Left lung (tissue), 10 donors: ENCODE results near the gene HES5. TPM values are rescaled to one million over a fixed set of nuclear protein-coding genes. Genes with fewer than 3 reads are reported as not detected.

Experiments
- ATAC-seq: fragments of 200-7000 bp; cut with Tn5 transposase; one replicate; pipeline ENCODE4 v1.9.1; 2020; ENCODE audit warnings: moderate library complexity
- DNase-seq, 4 donors: peaks; one replicate each; pipeline ENCODE4 v3.0.0-alpha.2; 2013 to 2020
- H3K27ac ChIP-seq, 2 donors: fragments of 200-600 bp; sonication (generic) in 1 of 2; one replicate each; pipeline versions ENCODE4 v1.5.0 to v1.8.0; 2020 to 2021
- H3K27me3 ChIP-seq, 2 donors: fragments of 200-600 bp; sonication (generic) in 1 of 2; one replicate each; pipeline versions ENCODE4 v1.5.0 to v1.8.0; 2020 to 2021
- H3K36me3 ChIP-seq, 2 donors: fragments of 200-600 bp; sonication (generic) in 1 of 2; one replicate each; pipeline versions ENCODE4 v1.5.0 to v1.8.0; 2020 to 2021
- H3K4me1 ChIP-seq, 2 donors: fragments of 200-600 bp; one replicate each; pipeline ENCODE4 v1.8.0; 2021
- H3K4me3 ChIP-seq, 2 donors: fragments of 200-600 bp; sonication (generic) in 1 of 2; one replicate each; pipeline versions ENCODE4 v1.5.0 to v1.8.0; 2020 to 2021; ENCODE audit warnings: mild to moderate bottlenecking in 1 of 2
- H3K9me3 ChIP-seq, 2 donors: fragments of 200-600 bp; sonication (generic) in 1 of 2; one replicate each; pipeline versions ENCODE4 v1.5.0 to v1.8.0; 2020 to 2021
- intact Hi-C, 2 donors: fragments of 100-400 bp; cut with DNase I; formaldehyde crosslinking; loops; one replicate each; pipeline versions ENCODE4 v1.11.2 to v1.14.2; 2022
- polyA plus RNA-seq, 6 donors: library from polyadenylated mRNA; unstranded; fragments of 120-200 nt; gene quantifications; one replicate each; pipeline ENCODE4 v1.2.1, GENCODE V29; 2013; ENCODE audit not compliant: insufficient read length in 6 of 6
- total RNA-seq, 2 donors: library from RNA; stranded (reverse); fragmentation: NEBNext Ultra II Directional; extraction: Animal tissue kit (Norgen Biotek cat#: 25700); gene quantifications; one replicate each; pipeline ENCODE4 v1.2.1, GENCODE V29; 2021
- TF ChIP-seq, protein P1 (sequence below), 2 donors: fragments of 200-600 bp; sonication (generic) in 1 of 2; IDR thresholded peaks; one replicate each; pipeline versions ENCODE4 v1.5.0 to v1.8.0; 2021; ENCODE audit warnings: antibody characterized with exemption in 2 of 2
- donor health status: DM: no; HTN: yes; CAD: no.
- donor health status: DM: no; HTN: no; CAD: no.

HES5 gene
- total and polyA plus RNA-seq, 8 donors: 0.21 to 1.2 (median 0.65) TPM

- Histone ChIP-seq H3K4me1 (no peaks in the 10 kb centered on the region), H3K27ac (no peak overlapping the region), H3K36me3 (peaks cover 0 to 97% of the 10 kb centered on the region in 2 donors), H3K4me3 (no peak overlapping the region), H3K27me3 (no peaks in the 10 kb centered on the region), H3K9me3 (no peaks in the 10 kb centered on the region)
- DNase-seq (no peak), ATAC-seq (no peak)
- intact Hi-C loops: no loop called here
- TF ChIP-seq, protein P1, sequence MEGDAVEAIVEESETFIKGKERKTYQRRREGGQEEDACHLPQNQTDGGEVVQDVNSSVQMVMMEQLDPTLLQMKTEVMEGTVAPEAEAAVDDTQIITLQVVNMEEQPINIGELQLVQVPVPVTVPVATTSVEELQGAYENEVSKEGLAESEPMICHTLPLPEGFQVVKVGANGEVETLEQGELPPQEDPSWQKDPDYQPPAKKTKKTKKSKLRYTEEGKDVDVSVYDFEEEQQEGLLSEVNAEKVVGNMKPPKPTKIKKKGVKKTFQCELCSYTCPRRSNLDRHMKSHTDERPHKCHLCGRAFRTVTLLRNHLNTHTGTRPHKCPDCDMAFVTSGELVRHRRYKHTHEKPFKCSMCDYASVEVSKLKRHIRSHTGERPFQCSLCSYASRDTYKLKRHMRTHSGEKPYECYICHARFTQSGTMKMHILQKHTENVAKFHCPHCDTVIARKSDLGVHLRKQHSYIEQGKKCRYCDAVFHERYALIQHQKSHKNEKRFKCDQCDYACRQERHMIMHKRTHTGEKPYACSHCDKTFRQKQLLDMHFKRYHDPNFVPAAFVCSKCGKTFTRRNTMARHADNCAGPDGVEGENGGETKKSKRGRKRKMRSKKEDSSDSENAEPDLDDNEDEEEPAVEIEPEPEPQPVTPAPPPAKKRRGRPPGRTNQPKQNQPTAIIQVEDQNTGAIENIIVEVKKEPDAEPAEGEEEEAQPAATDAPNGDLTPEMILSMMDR (IDR thresholded peaks at IDR 0.05): no peak
Measured at GRCh38 chr1:2516946-2517345, 13.1 kb downstream of the HES5 start.

DNA sequence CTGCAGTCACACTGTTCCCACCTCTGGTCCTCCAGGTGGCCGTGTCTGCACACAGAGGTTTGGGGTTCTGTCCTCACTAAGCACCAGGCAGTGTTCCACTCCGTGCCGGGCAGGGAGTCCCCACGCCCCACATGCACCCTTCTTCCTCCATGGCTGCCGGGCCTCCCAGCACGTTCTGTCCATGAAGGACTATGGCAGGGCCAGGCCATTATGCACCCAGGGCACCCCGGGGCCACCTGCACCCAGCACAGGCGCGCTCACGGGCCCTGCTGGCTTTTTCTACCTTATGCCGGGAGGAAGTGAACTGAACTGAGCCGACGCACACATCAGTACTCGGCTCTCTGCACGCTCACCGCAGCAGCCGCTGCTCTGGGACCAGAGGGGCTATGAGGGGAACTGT, 13.9 kb downstream of the HES5 start:
- ATAC-seq (no peak), DNase-seq (no peak)
- Histone ChIP-seq H3K4me3 (no peak overlapping the region), H3K36me3 (peaks cover 4 to 99% of the 10 kb centered on the region in 2 donors), H3K9me3 (no peaks in the 10 kb centered on the region), H3K27me3 (no peaks in the 10 kb centered on the region), H3K4me1 (no peaks in the 10 kb centered on the region), H3K27ac (no peak overlapping the region)
- intact Hi-C loops: no loop called here
- TF ChIP-seq, protein P1 (IDR thresholded peaks at IDR 0.05): no peak

GRCh38 chr1:2515763-2516080, 14.3 kb downstream of the HES5 start:
- Histone ChIP-seq H3K36me3 (peaks cover 4 to 99% of the 10 kb centered on the region in 2 donors), H3K9me3 (no peaks in the 10 kb centered on the region), H3K4me3 (no peak overlapping the region), H3K27me3 (no peaks in the 10 kb centered on the region), H3K4me1 (no peaks in the 10 kb centered on the region), H3K27ac (no peak overlapping the region)
- TF ChIP-seq, protein P1 (IDR thresholded peaks at IDR 0.05): no peak
- no peak for DNase-seq
- intact Hi-C loops: no loop called here
- no peak for ATAC-seq

DNA sequence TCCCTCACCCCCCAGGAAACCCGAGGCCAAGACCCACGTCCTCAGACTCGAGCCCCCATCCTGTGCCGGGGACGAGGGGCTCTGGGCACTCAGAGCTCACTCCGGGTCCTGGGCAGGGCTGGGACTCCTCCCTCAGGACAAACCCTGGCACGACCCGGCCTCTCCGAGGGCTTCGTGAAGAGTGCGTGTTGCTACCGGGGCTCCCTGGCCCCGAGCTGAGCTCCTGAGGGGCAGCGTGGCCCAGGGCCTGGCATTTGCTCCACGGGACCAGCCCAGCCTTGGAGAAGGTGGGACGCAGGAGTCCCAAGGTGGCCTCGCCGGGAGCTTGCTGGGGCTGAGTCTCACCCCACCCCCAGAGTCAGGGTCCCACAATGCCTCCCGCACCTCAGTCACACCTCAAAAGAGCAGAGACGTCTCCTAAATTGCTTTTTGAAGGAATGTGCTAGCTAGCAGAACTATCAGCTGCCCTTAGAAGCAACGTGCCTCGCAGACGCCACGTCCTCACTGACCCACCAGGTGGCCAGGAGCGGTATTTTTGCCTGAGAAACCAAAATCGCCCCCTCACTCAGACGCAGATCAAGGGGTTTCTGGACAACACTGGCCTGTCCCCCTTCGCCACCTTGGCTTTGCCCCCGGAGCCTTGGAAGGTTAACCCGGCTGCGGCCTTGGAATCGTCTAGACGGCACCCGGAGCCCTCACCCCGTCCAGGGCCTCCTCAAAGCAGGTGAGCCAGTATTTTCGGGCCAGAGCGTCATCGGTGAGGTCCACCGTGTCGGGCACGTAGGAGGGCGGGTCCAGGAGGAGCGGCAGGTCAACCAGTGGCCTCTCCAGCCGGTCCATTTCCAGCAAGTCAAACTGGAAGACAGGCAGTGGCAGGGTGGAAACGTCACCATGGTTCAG, 14.9 kb downstream of the HES5 start:
- TF ChIP-seq, protein P1 (IDR thresholded peaks at IDR 0.05): no peak
- no peak overlapping the region for H3K27ac ChIP-seq
- H3K36me3 ChIP-seq: peaks cover 4 to 99% of the 10 kb centered on the region in 2 donors
- no peaks in the 10 kb centered on the region for H3K27me3 ChIP-seq
- H3K9me3 ChIP-seq: no peaks in the 10 kb centered on the region
- DNase-seq (no peak), ATAC-seq (no peak)
- H3K4me3 ChIP-seq: no peak overlapping the region
- no peaks in the 10 kb centered on the region for H3K4me1 ChIP-seq
- intact Hi-C loops: no loop called here

GRCh38 chr1:2513939-2514652, 16.0 kb downstream of the HES5 start:
- Histone ChIP-seq H3K27ac (no peak overlapping the region), H3K27me3 (no peaks in the 10 kb centered on the region), H3K36me3 (peaks cover 4 to 99% of the 10 kb centered on the region in 2 donors), H3K4me3 (no peak overlapping the region), H3K9me3 (no peaks in the 10 kb centered on the region), H3K4me1 (no peaks in the 10 kb centered on the region)
- DNase-seq: no peak
- intact Hi-C loops: no loop called here
- TF ChIP-seq, protein P1 (IDR thresholded peaks at IDR 0.05): no peak
- ATAC-seq: no peak
